ENCODE measurements around the gene FGF19. TPM values are rescaled to one million over a fixed set of nuclear protein-coding genes. Genes with fewer than 3 reads are reported as not detected.

FGF19 gene
- polyA plus RNA-seq, 1 donor from 2014 or later = 4.6 TPM

DNA sequence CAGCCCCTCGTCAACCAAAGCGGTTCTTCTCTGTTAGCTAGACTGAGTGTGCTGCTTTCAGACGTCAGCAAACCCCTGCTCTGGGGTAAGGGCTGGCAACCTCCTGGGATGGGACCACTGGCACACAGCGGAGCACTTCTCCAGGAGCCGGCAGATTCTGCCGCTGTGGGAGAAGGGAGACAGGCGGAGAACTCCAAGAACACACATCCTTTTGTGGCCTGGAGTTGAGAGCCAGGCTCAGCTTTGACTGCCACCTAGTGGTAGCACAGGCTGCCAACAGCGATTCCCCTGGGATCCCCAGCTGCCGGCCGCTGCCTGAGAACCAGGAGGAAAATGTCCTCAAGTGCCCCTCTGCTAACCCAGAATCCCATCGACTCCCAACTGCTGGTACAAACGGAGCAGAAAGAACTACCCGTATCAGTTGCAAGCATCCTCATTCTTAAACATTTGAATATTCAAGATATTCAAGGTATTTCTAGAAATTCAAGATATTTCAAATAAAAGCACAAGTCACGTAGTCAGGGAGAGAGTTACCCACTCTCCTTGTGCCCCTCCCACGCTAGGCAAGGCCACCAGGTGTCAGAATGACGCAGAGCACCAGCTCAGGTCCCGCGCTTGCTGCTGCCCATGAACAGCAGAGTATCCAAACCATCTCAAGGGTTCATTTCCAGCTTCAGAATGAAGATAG lies 33.5 kb downstream of the FGF19 start:
- Histone ChIP-seq H3K79me2 (replicated peaks; ENCODE audit: insufficient read depth, low read length) (peaks cover 16% of the 10 kb centered on the region), H3K4me3 (ENCODE audit: low read length) (no peak overlapping the region), H3K27me3 (ENCODE audit: insufficient read depth, low read depth, low read length) (no peaks in the 10 kb centered on the region), H3K36me3 (ENCODE audit: insufficient read depth, low read length) (no peaks in the 10 kb centered on the region), H4K20me1 (ENCODE audit: insufficient read depth) (no peaks in the 10 kb centered on the region), H2AFZ (ENCODE audit: low read depth, low read length) (no peak overlapping the region), H3K9ac (ENCODE audit: low read length) (no peak overlapping the region), H3K4me2 (ENCODE audit: low read length) (no peak overlapping the region), H3K9me3 (ENCODE audit: low read length) (no peaks in the 10 kb centered on the region), H3K27ac (ENCODE audit: low read length) (no peak overlapping the region), H3K9me2 (ENCODE audit: insufficient read depth, low read length) (no peaks in the 10 kb centered on the region), H3F3A (ENCODE audit: insufficient read depth, low read length, poor library complexity, severe bottlenecking) (no peaks in the 10 kb centered on the region)
- no peak for TF ChIP-seq EZH2 (IDR thresholded peaks at IDR 0.05; ENCODE audit: borderline replicate concordance, insufficient read depth, low read length, poor library complexity, severe bottlenecking)
- no peak for TF ChIP-seq REST (IDR thresholded peaks at IDR 0.05; ENCODE audit: borderline replicate concordance)
- peak; percentile 83 for TF ChIP-seq SMC3 (conservative IDR thresholded peaks at IDR 0.05; ENCODE audit: poor library complexity)
- TF ChIP-seq, protein P1, sequence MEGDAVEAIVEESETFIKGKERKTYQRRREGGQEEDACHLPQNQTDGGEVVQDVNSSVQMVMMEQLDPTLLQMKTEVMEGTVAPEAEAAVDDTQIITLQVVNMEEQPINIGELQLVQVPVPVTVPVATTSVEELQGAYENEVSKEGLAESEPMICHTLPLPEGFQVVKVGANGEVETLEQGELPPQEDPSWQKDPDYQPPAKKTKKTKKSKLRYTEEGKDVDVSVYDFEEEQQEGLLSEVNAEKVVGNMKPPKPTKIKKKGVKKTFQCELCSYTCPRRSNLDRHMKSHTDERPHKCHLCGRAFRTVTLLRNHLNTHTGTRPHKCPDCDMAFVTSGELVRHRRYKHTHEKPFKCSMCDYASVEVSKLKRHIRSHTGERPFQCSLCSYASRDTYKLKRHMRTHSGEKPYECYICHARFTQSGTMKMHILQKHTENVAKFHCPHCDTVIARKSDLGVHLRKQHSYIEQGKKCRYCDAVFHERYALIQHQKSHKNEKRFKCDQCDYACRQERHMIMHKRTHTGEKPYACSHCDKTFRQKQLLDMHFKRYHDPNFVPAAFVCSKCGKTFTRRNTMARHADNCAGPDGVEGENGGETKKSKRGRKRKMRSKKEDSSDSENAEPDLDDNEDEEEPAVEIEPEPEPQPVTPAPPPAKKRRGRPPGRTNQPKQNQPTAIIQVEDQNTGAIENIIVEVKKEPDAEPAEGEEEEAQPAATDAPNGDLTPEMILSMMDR (IDR thresholded peaks at IDR 0.05; ENCODE audit: poor library complexity, severe bottlenecking) = peak; percentile 90
- no peak for TF ChIP-seq POLR2AphosphoS5 (IDR thresholded peaks at IDR 0.05)
- peak; percentile 76 for TF ChIP-seq RAD21 (conservative IDR thresholded peaks at IDR 0.05)
- TF ChIP-seq MXI1 (conservative IDR thresholded peaks at IDR 0.05; ENCODE audit: poor library complexity, severe bottlenecking) = no peak
- TF ChIP-seq EP300 (conservative IDR thresholded peaks at IDR 0.05; ENCODE audit: poor library complexity, severe bottlenecking) = peak; percentile 23

- Histone ChIP-seq H3F3A (ENCODE audit: insufficient read depth, low read length, poor library complexity, severe bottlenecking) (no peaks in the 10 kb centered on the region), H3K27me3 (ENCODE audit: insufficient read depth, low read depth, low read length) (no peaks in the 10 kb centered on the region), H3K9ac (ENCODE audit: low read length) (no peak overlapping the region), H3K4me3 (ENCODE audit: low read length) (no peak overlapping the region), H3K27ac (ENCODE audit: low read length) (no peak overlapping the region), H4K20me1 (ENCODE audit: insufficient read depth) (no peaks in the 10 kb centered on the region), H3K9me3 (ENCODE audit: low read length) (no peaks in the 10 kb centered on the region), H3K79me2 (replicated peaks; ENCODE audit: insufficient read depth, low read length) (peaks cover 9% of the 10 kb centered on the region), H3K9me2 (ENCODE audit: insufficient read depth, low read length) (no peaks in the 10 kb centered on the region), H2AFZ (ENCODE audit: low read depth, low read length) (no peak overlapping the region), H3K36me3 (ENCODE audit: insufficient read depth, low read length) (no peaks in the 10 kb centered on the region), H3K4me2 (ENCODE audit: low read length) (no peak overlapping the region)
- no peak for TF ChIP-seq POLR2AphosphoS5 (IDR thresholded peaks at IDR 0.05)
- TF ChIP-seq, protein P1 (IDR thresholded peaks at IDR 0.05; ENCODE audit: poor library complexity, severe bottlenecking) = no peak
- TF ChIP-seq TAF1 (IDR thresholded peaks at IDR 0.05; ENCODE audit: low read depth) = no peak
- no peak for TF ChIP-seq MXI1 (conservative IDR thresholded peaks at IDR 0.05; ENCODE audit: poor library complexity, severe bottlenecking)
- TF ChIP-seq SMC3 (conservative IDR thresholded peaks at IDR 0.05; ENCODE audit: poor library complexity) = no peak
- no peak for TF ChIP-seq EZH2 (IDR thresholded peaks at IDR 0.05; ENCODE audit: borderline replicate concordance, insufficient read depth, low read length, poor library complexity, severe bottlenecking)
- no peak for TF ChIP-seq EP300 (conservative IDR thresholded peaks at IDR 0.05; ENCODE audit: poor library complexity, severe bottlenecking)
These were observed 34.3 kb downstream of the FGF19 start for GRCh38 chr11:69669486-69669885.
